ENCODE results near the gene LIMCH1.
A peak's percentile ranks its signal among the peaks of the same experiment; 100 is the strongest.

LIMCH1 gene

DNA sequence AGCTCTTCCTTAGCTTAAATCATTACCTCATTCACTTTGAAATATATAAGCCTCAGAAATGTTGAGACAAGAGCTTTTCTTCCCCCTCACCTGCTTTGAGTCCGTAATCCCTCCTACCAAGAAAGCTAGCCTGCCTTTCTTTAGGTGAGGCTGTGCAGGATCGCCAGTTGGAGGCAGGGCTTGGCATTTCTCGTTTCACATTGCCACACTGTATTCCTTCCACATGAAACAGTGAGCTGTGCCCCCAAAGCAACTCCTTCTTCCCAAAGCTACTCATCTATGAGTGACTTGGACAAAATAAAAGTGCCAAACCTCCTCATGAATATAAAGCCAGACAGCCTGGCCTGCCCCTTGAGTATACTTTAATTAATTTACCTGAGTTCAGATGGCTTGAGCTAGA lies 86.8 kb downstream of the LIMCH1 start:
- Histone ChIP-seq H3K4me3 (ENCODE audit: low read length) (no peak overlapping the region), H3K27ac (ENCODE audit: low read depth, low read length) (no peak overlapping the region), H3K56ac (ENCODE audit: low read length) (no peak overlapping the region), H2BK120ac (ENCODE audit: low read depth, low read length) (no peak overlapping the region), H3K79me2 (ENCODE audit: control insufficient read depth, insufficient read depth, low read length) (no peaks in the 10 kb centered on the region), H3K23ac (ENCODE audit: low read length) (no peak overlapping the region), H2BK15ac (replicated peaks; ENCODE audit: low read depth) (no peak overlapping the region), H2AK5ac (ENCODE audit: low read length) (no peak overlapping the region), H3K27me3 (ENCODE audit: insufficient read depth, low read length, poor library complexity) (no peaks in the 10 kb centered on the region), H3K4me2 (ENCODE audit: low read length) (no peak overlapping the region), H3K9ac (ENCODE audit: low read length) (no peak overlapping the region), H3K18ac (ENCODE audit: low read length) (no peak overlapping the region), H3K4me1 (ENCODE audit: control insufficient read depth, low read depth, low read length) (no peaks in the 10 kb centered on the region), H3K36me3 (ENCODE audit: control insufficient read depth, insufficient read depth, low read length) (no peaks in the 10 kb centered on the region), H2BK5ac (ENCODE audit: low read length) (no peak overlapping the region), H3K79me1 (ENCODE audit: low read length) (no peaks in the 10 kb centered on the region), H4K8ac (ENCODE audit: low read depth, low read length) (no peak overlapping the region), H3K4ac (ENCODE audit: low read depth, low read length) (no peak overlapping the region), H4K5ac (ENCODE audit: low read length) (no peak overlapping the region)
- WGBS (ENCODE audit: extremely low coverage, insufficient coverage, low lambda C conversion rate), result no CpG with 5 or more reads among the region's 3 CpGs
- no peak for DNase-seq

- Histone ChIP-seq H4K8ac (ENCODE audit: low read depth, low read length) (no peak overlapping the region), H2AK5ac (ENCODE audit: low read length) (no peak overlapping the region), H2BK5ac (ENCODE audit: low read length) (no peak overlapping the region), H3K79me2 (ENCODE audit: control insufficient read depth, insufficient read depth, low read length) (no peaks in the 10 kb centered on the region), H2BK120ac (ENCODE audit: low read depth, low read length) (no peak overlapping the region), H3K4me3 (ENCODE audit: low read length) (no peak overlapping the region), H3K23ac (ENCODE audit: low read length) (no peak overlapping the region), H4K5ac (ENCODE audit: low read length) (no peak overlapping the region), H3K9ac (ENCODE audit: low read length) (no peak overlapping the region), H2BK15ac (replicated peaks; ENCODE audit: low read depth) (no peak overlapping the region), H3K4me1 (ENCODE audit: control insufficient read depth, low read depth, low read length) (no peaks in the 10 kb centered on the region), H3K36me3 (ENCODE audit: control insufficient read depth, insufficient read depth, low read length) (no peaks in the 10 kb centered on the region), H3K56ac (ENCODE audit: low read length) (no peak overlapping the region), H3K27ac (ENCODE audit: low read depth, low read length) (no peak overlapping the region), H3K27me3 (ENCODE audit: insufficient read depth, low read length, poor library complexity) (no peaks in the 10 kb centered on the region), H3K79me1 (ENCODE audit: low read length) (no peaks in the 10 kb centered on the region), H3K18ac (ENCODE audit: low read length) (no peak overlapping the region), H3K4ac (ENCODE audit: low read depth, low read length) (no peak overlapping the region), H3K4me2 (ENCODE audit: low read length) (no peak overlapping the region)
- no CpG with 5 or more reads among the region's 5 CpGs for WGBS (ENCODE audit: extremely low coverage, insufficient coverage, low lambda C conversion rate)
- no peak for DNase-seq
These were observed 87.6 kb downstream of the LIMCH1 start for GRCh38 chr4:41625531-41625930.

GRCh38 chr4:41628936-41629335 lies 91.0 kb downstream of the LIMCH1 start:
- Histone ChIP-seq H3K79me1 (ENCODE audit: low read length) (no peaks in the 10 kb centered on the region), H3K4me2 (ENCODE audit: low read length) (no peak overlapping the region), H3K27ac (ENCODE audit: low read depth, low read length) (no peak overlapping the region), H3K4ac (ENCODE audit: low read depth, low read length) (no peak overlapping the region), H3K18ac (ENCODE audit: low read length) (no peak overlapping the region), H2BK15ac (replicated peaks; ENCODE audit: low read depth) (no peak overlapping the region), H2BK5ac (ENCODE audit: low read length) (no peak overlapping the region), H2BK120ac (ENCODE audit: low read depth, low read length) (no peak overlapping the region), H3K56ac (ENCODE audit: low read length) (no peak overlapping the region), H3K36me3 (ENCODE audit: control insufficient read depth, insufficient read depth, low read length) (no peaks in the 10 kb centered on the region), H4K5ac (ENCODE audit: low read length) (no peak overlapping the region), H3K9ac (ENCODE audit: low read length) (no peak overlapping the region), H4K8ac (ENCODE audit: low read depth, low read length) (no peak overlapping the region), H3K4me3 (ENCODE audit: low read length) (no peak overlapping the region), H3K4me1 (ENCODE audit: control insufficient read depth, low read depth, low read length) (peaks cover 4% of the 10 kb centered on the region), H3K27me3 (ENCODE audit: insufficient read depth, low read length, poor library complexity) (no peaks in the 10 kb centered on the region), H3K23ac (ENCODE audit: low read length) (no peak overlapping the region), H3K79me2 (ENCODE audit: control insufficient read depth, insufficient read depth, low read length) (no peaks in the 10 kb centered on the region), H2AK5ac (ENCODE audit: low read length) (no peak overlapping the region)
- DNase-seq, result no peak
- WGBS (ENCODE audit: extremely low coverage, insufficient coverage, low lambda C conversion rate), result no CpG with 5 or more reads among the region's 2 CpGs

DNA sequence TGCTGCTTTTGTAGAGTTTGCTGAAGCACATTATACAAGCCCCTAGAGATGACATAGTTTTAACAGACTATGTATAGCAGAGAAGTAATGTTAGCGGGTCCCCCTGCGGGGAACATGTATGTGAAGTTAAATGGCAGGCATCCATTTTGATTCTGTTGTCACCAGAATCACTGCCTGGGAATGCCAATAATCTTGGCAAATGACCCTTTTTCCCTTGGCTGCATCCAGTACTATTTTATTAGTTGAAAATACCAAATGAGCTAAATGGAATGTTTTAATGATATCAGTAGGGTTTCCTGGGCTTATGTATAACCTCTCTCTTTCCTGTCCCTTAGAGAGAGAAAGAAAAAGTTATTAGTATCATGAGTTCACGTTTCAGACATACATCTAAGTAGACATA lies 93.6 kb downstream of the LIMCH1 start:
- Histone ChIP-seq H4K8ac (ENCODE audit: low read depth, low read length) (no peak overlapping the region), H3K18ac (ENCODE audit: low read length) (no peak overlapping the region), H3K4ac (ENCODE audit: low read depth, low read length) (no peak overlapping the region), H2BK15ac (replicated peaks; ENCODE audit: low read depth) (no peak overlapping the region), H2AK5ac (ENCODE audit: low read length) (no peak overlapping the region), H3K79me2 (ENCODE audit: control insufficient read depth, insufficient read depth, low read length) (no peaks in the 10 kb centered on the region), H3K27ac (ENCODE audit: low read depth, low read length) (no peak overlapping the region), H3K79me1 (ENCODE audit: low read length) (no peaks in the 10 kb centered on the region), H3K9ac (ENCODE audit: low read length) (no peak overlapping the region), H3K4me1 (ENCODE audit: control insufficient read depth, low read depth, low read length) (peaks cover 4% of the 10 kb centered on the region), H3K23ac (ENCODE audit: low read length) (no peak overlapping the region), H3K4me3 (ENCODE audit: low read length) (no peak overlapping the region), H4K5ac (ENCODE audit: low read length) (no peak overlapping the region), H3K4me2 (ENCODE audit: low read length) (no peak overlapping the region), H2BK120ac (ENCODE audit: low read depth, low read length) (no peak overlapping the region), H3K56ac (ENCODE audit: low read length) (no peak overlapping the region), H3K27me3 (ENCODE audit: insufficient read depth, low read length, poor library complexity) (no peaks in the 10 kb centered on the region), H3K36me3 (ENCODE audit: control insufficient read depth, insufficient read depth, low read length) (no peaks in the 10 kb centered on the region), H2BK5ac (ENCODE audit: low read length) (no peak overlapping the region)
- no CpG with 5 or more reads among the region's 3 CpGs for whole genome bisulfite sequencing (ENCODE audit: extremely low coverage, insufficient coverage, low lambda C conversion rate)
- DNase-seq, result no peak

DNA sequence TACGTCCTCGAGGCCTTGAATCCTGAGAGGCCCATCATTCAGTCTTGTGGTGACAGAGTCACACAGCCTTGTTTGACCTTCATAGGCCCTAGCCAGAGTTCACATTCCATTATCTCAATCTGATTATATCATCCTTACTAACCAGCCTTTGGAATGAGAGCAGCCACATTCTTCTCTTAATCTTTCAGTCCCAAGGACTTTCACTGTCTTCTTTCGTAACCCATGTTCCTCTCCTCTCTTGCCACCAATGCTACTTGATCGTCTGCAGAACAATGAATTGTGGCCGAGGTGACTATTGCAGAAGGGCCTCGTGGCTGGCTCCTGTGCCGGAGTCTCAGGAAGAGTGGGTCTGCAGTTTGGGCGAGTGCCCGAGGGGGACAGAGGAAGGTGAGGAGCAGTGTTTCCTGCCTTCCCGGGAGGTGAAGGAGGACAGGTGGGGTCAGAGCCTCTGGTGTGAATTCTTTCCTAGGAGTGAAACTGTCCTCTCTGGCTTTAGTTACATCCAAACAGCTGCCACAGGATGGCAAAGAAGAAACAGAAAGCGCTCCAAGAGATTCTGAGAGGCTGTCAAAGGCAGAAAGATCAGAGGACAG lies 94.6 kb downstream of the LIMCH1 start:
- no peak overlapping the region for H2BK120ac ChIP-seq (ENCODE audit: low read depth, low read length)
- no peak overlapping the region for H3K4me3 ChIP-seq (ENCODE audit: low read length)
- H3K56ac ChIP-seq (ENCODE audit: low read length), result no peak overlapping the region
- no peak overlapping the region for H3K4me2 ChIP-seq (ENCODE audit: low read length)
- no peak overlapping the region for H4K5ac ChIP-seq (ENCODE audit: low read length)
- H2BK5ac ChIP-seq (ENCODE audit: low read length), result no peak overlapping the region
- no peak overlapping the region for H2AK5ac ChIP-seq (ENCODE audit: low read length)
- H3K4me1 ChIP-seq (ENCODE audit: control insufficient read depth, low read depth, low read length), result peaks cover 4% of the 10 kb centered on the region
- H3K23ac ChIP-seq (ENCODE audit: low read length), result no peak overlapping the region
- no peaks in the 10 kb centered on the region for H3K79me2 ChIP-seq (ENCODE audit: control insufficient read depth, insufficient read depth, low read length)
- DNase-seq, result peak; percentile 80
- no peak overlapping the region for H3K4ac ChIP-seq (ENCODE audit: low read depth, low read length)
- H3K36me3 ChIP-seq (ENCODE audit: control insufficient read depth, insufficient read depth, low read length), result no peaks in the 10 kb centered on the region
- H3K18ac ChIP-seq (ENCODE audit: low read length), result no peak overlapping the region
- H3K27me3 ChIP-seq (ENCODE audit: insufficient read depth, low read length, poor library complexity), result no peaks in the 10 kb centered on the region
- no peak overlapping the region for H2BK15ac ChIP-seq (replicated peaks; ENCODE audit: low read depth)
- WGBS (ENCODE audit: extremely low coverage, insufficient coverage, low lambda C conversion rate), result no CpG with 5 or more reads among the region's 11 CpGs
- no peak overlapping the region for H3K27ac ChIP-seq (ENCODE audit: low read depth, low read length)
- H4K8ac ChIP-seq (ENCODE audit: low read depth, low read length), result no peak overlapping the region
- no peaks in the 10 kb centered on the region for H3K79me1 ChIP-seq (ENCODE audit: low read length)
- H3K9ac ChIP-seq (ENCODE audit: low read length), result no peak overlapping the region

GRCh38 chr4:41633321-41633720 lies 95.4 kb downstream of the LIMCH1 start:
- Histone ChIP-seq H3K4me3 (ENCODE audit: low read length) (no peak overlapping the region), H3K79me1 (ENCODE audit: low read length) (no peaks in the 10 kb centered on the region), H3K27me3 (ENCODE audit: insufficient read depth, low read length, poor library complexity) (no peaks in the 10 kb centered on the region), H3K23ac (ENCODE audit: low read length) (no peak overlapping the region), H4K5ac (ENCODE audit: low read length) (no peak overlapping the region), H3K4me1 (ENCODE audit: control insufficient read depth, low read depth, low read length) (peaks cover 4% of the 10 kb centered on the region), H3K27ac (ENCODE audit: low read depth, low read length) (no peak overlapping the region), H2BK5ac (ENCODE audit: low read length) (no peak overlapping the region), H4K8ac (ENCODE audit: low read depth, low read length) (no peak overlapping the region), H2BK15ac (replicated peaks; ENCODE audit: low read depth) (no peak overlapping the region), H3K36me3 (ENCODE audit: control insufficient read depth, insufficient read depth, low read length) (no peaks in the 10 kb centered on the region), H3K18ac (ENCODE audit: low read length) (no peak overlapping the region), H2BK120ac (ENCODE audit: low read depth, low read length) (no peak overlapping the region), H3K4me2 (ENCODE audit: low read length) (no peak overlapping the region), H3K4ac (ENCODE audit: low read depth, low read length) (no peak overlapping the region), H3K56ac (ENCODE audit: low read length) (no peak overlapping the region), H2AK5ac (ENCODE audit: low read length) (no peak overlapping the region), H3K79me2 (ENCODE audit: control insufficient read depth, insufficient read depth, low read length) (no peaks in the 10 kb centered on the region), H3K9ac (ENCODE audit: low read length) (no peak overlapping the region)
- DNase-seq, result no peak
- no CpG with 5 or more reads among the region's 4 CpGs for WGBS (ENCODE audit: extremely low coverage, insufficient coverage, low lambda C conversion rate)

Data from mesendoderm (in vitro differentiated cells).